Measurements from ENCODE around the gene SMPD4. TPM values are rescaled to one million over a fixed set of nuclear protein-coding genes. Genes with fewer than 3 reads are reported as not detected.
"Not testable (repeated sequence)": the region's sequence is repeated elsewhere in the genome, so short reads cannot be mapped to it uniquely, and the experiment has no call there.

The SMPD4 gene
- total RNA-seq, 2 donors from 2014 or later = 46.3 to 53.1 TPM

DNA sequence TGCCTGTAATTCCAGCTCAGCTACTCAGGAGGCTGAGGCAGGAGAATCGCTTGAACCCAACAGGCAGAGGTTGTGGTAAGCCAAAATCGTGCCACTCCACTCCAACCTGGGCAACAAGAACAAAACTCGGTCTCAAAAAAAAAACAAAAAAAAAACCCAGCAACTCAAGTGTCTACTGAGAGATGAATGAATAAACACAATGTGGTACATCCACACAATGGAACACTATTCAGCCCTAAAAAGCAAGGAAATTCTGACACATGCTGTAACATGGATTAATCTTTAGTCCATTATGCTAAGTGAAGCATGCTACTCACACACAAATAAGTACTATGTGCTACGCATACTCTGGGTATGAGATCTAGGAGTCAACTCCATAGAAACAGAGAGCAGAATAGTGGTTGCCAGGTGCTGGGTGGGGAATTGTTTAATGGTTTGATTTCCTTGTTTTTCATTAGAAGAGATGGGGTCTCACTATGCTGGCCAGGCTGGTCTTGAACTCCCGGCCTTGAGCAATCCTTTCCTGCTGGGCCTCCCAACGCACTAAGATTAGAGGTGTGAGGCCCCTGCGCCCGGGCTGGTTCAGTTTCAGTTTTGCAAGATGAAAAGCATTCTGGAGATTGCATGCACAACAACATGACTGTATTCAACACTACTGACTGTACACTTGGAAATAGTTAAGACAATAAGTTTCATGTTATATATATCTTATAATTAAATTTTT lies 15.9 kb downstream of the SMPD4 start:
- Histone ChIP-seq H3K4me1 (ENCODE audit: control insufficient read depth in 1 of 2, low read depth in 2 of 2) (no peaks in the 10 kb centered on the region), H3K36me3 (peaks cover 31% of the 10 kb centered on the region)
- no peak for ATAC-seq (ENCODE audit: insufficient number of reproducible peaks, low FRiP score, low read depth)

DNA sequence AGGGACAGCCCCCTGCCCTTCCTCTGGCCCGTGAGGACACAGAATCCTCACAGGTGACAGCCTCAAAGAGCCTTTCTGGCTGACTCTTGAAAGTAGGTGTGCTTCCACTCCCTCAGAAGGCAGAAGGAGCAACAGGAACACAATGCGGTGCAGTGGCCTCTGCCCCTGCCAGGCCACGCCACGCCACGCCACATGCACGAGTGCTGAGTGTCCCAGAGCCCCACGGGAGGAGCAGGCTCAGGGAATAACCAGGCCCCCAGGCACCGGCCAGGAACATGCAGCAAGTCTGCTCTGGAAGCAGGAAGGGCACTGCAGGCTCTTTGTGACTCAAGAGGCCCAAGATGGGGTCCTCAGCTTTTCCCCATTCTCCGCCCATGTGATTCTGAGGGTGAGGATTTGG lies 18.4 kb downstream of the SMPD4 start:
- H3K4me1 ChIP-seq (ENCODE audit: control insufficient read depth in 1 of 2, low read depth in 2 of 2) = no peaks in the 10 kb centered on the region
- ATAC-seq (ENCODE audit: insufficient number of reproducible peaks, low FRiP score, low read depth) (no peak), DNase-seq (ENCODE audit: low spot score) (no peak)
- no peaks in the 10 kb centered on the region for H3K9me3 ChIP-seq
- H3K27me3 ChIP-seq (replicated peaks; ENCODE audit: insufficient read depth) = no peaks in the 10 kb centered on the region
- peaks cover 31% of the 10 kb centered on the region for H3K36me3 ChIP-seq
- H3K4me3 ChIP-seq = no peak overlapping the region
- no peak overlapping the region for H3K27ac ChIP-seq
- TF ChIP-seq, protein P1, sequence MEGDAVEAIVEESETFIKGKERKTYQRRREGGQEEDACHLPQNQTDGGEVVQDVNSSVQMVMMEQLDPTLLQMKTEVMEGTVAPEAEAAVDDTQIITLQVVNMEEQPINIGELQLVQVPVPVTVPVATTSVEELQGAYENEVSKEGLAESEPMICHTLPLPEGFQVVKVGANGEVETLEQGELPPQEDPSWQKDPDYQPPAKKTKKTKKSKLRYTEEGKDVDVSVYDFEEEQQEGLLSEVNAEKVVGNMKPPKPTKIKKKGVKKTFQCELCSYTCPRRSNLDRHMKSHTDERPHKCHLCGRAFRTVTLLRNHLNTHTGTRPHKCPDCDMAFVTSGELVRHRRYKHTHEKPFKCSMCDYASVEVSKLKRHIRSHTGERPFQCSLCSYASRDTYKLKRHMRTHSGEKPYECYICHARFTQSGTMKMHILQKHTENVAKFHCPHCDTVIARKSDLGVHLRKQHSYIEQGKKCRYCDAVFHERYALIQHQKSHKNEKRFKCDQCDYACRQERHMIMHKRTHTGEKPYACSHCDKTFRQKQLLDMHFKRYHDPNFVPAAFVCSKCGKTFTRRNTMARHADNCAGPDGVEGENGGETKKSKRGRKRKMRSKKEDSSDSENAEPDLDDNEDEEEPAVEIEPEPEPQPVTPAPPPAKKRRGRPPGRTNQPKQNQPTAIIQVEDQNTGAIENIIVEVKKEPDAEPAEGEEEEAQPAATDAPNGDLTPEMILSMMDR (IDR thresholded peaks at IDR 0.05) = no peak

More for the DNA sequence above, 15.9 kb downstream of the SMPD4 start:
- no peak overlapping the region for H3K27ac ChIP-seq
- H3K9me3 ChIP-seq = no peaks in the 10 kb centered on the region
- TF ChIP-seq, protein P1 (IDR thresholded peaks at IDR 0.05) = no peak
- no peak for DNase-seq (ENCODE audit: low spot score)
- H3K4me3 ChIP-seq = no peak overlapping the region
- H3K27me3 ChIP-seq (replicated peaks; ENCODE audit: insufficient read depth) = no peaks in the 10 kb centered on the region

DNA sequence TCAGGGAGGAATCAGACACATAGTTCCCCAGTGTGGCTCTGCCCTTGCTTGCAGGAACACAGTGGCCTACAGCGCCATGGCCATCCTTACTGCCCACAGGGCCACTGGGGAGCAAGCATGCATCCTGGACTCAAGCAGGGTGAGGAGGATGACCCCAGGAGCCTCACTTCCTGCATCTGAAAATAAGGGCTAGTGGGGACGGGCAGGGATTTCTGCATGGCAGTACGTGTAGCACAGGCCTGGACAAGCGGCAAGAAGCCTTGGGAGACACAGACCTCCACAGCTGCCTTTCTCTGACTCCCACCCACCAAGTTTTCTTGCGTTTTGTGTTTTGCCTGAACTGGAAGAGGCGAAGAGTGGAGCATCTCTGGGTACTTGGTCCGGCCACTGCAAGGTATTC lies 18.9 kb downstream of the SMPD4 start:
- H3K36me3 ChIP-seq = peaks cover 26% of the 10 kb centered on the region
- not testable (repeated sequence) for DNase-seq (ENCODE audit: low spot score); H3K4me1 ChIP-seq (ENCODE audit: control insufficient read depth in 1 of 2, low read depth in 2 of 2); H3K4me3 ChIP-seq; H3K27ac ChIP-seq; H3K9me3 ChIP-seq; H3K27me3 ChIP-seq (replicated peaks; ENCODE audit: insufficient read depth); ATAC-seq (ENCODE audit: insufficient number of reproducible peaks, low FRiP score, low read depth)

DNA sequence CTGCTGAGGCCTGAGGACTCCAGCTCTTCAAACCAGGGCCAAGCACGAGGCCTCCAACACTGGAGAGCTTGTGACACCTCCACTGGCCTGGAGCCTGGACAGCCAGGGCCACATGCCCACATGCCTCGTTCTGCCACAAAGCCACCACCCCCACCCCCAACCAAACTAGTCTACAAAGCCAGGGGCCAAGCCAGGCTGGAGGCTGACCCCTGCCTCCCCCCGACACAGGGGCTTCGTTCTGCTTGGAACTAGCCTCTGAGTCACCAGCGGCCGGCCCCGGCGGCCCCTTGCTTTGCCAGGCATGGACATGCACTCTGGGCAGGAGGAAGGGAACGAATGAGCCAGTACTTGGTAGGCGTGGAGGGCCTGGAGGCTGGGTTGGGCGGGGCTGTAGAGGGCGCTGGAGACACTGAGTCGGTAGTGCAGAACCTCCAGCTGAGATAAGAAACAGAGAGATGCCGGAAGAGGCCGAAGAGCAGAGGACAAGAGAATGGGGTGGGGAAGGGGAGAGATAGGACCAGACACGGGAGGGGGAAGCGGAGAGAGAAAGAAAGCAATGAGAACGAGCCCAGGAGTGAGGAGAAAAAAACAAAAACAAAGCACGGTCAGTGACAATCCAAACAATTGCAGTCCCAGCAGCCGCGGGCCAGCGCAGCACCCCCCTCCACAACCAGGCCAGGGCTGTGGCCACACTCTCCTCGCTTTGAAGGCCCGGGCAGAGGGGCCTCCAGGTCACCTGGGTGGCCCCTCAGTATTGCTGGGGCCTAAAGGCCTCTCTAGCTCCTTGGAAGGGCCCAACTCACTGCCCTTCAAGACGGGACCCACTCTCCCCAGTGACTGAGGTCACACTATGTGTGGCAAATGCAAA lies 20.3 kb downstream of the SMPD4 start:
- peaks cover 19% of the 10 kb centered on the region for H3K36me3 ChIP-seq
- not testable (repeated sequence) for ATAC-seq (ENCODE audit: insufficient number of reproducible peaks, low FRiP score, low read depth); H3K27me3 ChIP-seq (replicated peaks; ENCODE audit: insufficient read depth); H3K27ac ChIP-seq; H3K4me3 ChIP-seq; H3K4me1 ChIP-seq (ENCODE audit: control insufficient read depth in 1 of 2, low read depth in 2 of 2); DNase-seq (ENCODE audit: low spot score); H3K9me3 ChIP-seq

DNA sequence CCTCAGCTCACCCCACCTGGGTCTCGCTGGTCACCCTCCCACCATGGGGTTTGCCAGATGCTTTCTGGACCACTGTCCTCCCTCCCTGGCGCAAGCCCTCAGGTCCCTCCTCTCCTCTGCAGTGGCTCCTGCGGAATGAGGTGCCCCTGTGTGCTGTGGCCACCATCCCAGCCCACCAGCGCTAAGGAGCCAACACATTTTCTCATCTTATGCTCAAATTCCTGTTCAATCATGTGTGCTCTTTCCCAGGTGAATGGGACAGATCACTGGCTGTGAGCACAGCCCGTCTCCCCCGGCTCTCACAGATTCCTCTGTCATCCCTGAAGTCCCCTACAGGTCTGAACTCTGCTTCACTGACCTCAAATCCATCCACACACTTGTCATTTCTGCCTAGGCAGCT lies 21.3 kb downstream of the SMPD4 start:
- H3K4me1 ChIP-seq (ENCODE audit: control insufficient read depth in 1 of 2, low read depth in 2 of 2) = no peaks in the 10 kb centered on the region
- no peak overlapping the region for H3K27ac ChIP-seq
- ATAC-seq (ENCODE audit: insufficient number of reproducible peaks, low FRiP score, low read depth) (no peak), DNase-seq (ENCODE audit: low spot score) (no peak)
- no peaks in the 10 kb centered on the region for H3K9me3 ChIP-seq
- H3K36me3 ChIP-seq = peaks cover 17% of the 10 kb centered on the region
- TF ChIP-seq, protein P1 (IDR thresholded peaks at IDR 0.05) = no peak
- H3K4me3 ChIP-seq = no peak overlapping the region
- H3K27me3 ChIP-seq (replicated peaks; ENCODE audit: insufficient read depth) = no peaks in the 10 kb centered on the region

DNA sequence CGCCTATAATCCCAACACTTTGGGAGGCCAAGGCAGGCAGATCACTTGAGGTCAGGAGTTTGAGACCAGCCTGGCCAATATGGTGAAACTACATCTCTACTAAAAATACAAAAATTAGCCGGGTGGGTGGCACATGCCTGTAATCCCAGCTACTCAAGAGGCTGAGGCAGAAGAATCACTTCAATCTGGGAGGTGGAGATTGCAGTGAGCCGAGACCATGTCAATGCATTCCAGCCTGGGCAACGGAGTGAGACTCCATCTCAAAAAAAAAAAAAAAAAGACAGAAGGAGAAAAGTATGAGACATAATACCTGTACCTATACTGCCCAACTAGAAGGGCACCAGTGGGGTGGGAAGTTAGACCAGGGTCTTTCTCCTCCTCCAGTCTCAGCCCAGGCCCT lies 22.0 kb downstream of the SMPD4 start:
- peaks cover 18% of the 10 kb centered on the region for H3K36me3 ChIP-seq
- H3K4me1 ChIP-seq (ENCODE audit: control insufficient read depth in 1 of 2, low read depth in 2 of 2); DNase-seq (ENCODE audit: low spot score); ATAC-seq (ENCODE audit: insufficient number of reproducible peaks, low FRiP score, low read depth); H3K27me3 ChIP-seq (replicated peaks; ENCODE audit: insufficient read depth); H3K9me3 ChIP-seq; H3K4me3 ChIP-seq; H3K27ac ChIP-seq: not testable (repeated sequence)

All from thoracic aorta (tissue), 2 donors.